Stimulated activated CD4-positive, alpha-beta T cell treated with anti-CD3 and anti-CD28 coated beads, Interleukin-12 subunit alpha, Interleukin-12 subunit beta, amount 100 ng/mL, for 48 hours (primary cell): ENCODE measurements around the gene CCL14.

Source experiments
- DNase-seq, 3 donors: peaks; one replicate each; pipeline ENCODE4 v3.0.0-alpha.2; 2020; ENCODE audit warnings: low read depth in 2 of 3, low spot score in 1 of 3

The CCL14 gene

DNA sequence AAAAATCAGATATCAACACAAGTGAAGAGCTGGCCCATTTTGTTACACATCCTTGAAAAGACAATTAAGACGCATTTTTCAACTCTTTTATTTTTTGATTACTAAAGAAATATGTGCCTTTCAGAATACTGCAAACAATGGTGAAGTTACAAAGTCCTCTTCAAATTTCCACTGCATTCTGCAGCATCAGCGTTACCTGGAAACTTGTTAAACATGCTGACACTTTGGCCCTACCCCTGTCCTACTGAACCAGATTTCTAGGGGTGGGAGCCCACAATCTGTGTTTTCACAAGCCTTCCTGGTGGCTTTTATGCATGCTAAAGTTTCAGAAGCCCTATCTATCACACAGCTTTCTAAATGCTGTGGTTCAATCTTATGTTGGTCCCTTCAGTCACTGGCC is 4.5 kb upstream of the CCL14 start:
- DNase-seq: no peak

DNA sequence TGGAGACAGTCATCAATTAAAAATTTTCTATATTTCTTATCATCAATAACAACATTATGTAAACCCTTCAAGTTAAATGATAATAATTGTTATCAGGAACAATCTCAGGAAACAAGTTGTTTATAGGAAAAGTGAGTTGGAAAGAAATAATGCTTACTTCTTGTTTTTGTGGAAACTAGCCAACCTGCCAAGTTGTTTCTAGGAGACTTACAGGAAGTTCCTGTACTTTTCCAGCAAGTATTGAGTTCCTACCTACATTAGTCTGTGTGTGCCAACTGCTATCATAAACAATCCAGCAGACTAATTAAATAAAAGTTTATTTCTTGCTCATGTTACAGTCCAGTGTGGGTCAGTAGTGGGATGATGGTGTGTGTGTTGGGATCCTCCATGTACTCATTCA is 1.6 kb upstream of the CCL14 start:
- no peak for DNase-seq

- DNase-seq: no peak
These were observed 2.4 kb downstream of the CCL14 start for GRCh38 chr17:35984140-35984539.

DNA sequence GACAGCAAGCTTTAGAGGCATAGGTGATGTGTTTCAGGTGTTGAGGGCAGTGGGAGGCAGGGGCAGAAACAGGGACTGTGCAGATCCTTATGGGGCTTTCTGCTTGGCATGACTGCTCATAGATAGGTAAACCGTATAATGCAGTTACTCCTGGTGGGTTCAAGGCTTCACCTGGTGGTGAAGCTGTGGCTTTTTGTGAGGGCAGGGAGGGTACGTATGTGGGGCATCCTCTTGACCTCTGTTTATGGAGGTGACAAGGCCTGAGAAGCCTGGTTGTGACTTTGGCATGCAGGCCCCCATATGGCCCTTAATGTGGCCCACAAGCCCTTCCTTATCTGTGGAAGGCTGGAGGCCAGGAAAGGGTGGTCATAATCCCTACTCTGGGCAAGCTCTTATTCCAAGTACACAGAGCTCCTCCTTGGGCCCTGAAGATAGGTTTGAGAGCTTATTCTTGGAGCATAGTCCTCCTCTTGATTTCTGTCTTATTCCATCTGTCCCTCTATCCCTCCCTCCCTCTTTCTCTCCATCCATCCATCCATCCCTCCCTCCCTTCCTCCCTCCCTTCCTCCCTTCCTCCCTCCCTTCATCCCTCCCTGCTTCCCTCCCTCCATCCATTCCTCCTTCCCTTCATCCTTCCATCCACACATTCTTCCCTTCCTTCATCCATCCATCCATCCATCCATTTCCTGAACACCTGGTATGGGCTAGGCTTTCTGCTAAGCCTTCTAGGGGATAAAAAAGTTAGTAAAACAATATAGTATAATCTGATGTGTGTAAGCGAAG is 3.9 kb downstream of the CCL14 start:
- DNase-seq: no peak

GRCh38 chr17:35981908-35982330 is 4.6 kb downstream of the CCL14 start:
- DNase-seq: no peak

- DNase-seq: no peak
These were observed 5.3 kb downstream of the CCL14 start, which contains the start of gene CCL16 for GRCh38 chr17:35981246-35981645. CCL16 (minus strand) TSS chr17:35981497; CDS start chr17:35981420, 77 bp downstream.

DNA sequence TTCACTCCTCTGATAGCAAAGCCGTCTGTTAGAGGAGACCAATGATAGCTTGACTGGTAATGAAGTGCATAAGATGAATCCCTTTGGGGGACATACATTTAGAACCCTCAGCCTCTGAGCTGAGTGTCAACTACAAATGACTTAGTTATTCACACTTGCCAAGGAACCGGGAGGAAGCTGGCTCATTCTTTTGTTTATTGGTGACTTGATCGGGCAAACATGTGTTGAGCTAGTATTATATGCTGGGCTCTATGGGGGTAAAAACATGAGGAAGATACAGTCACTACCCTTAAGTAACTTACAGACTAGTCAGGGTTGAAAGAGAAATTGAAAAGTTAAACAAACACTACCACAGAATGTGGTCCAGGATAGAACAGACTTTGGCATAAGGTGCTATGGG is 8.2 kb downstream of the CCL14 start:
- DNase-seq: no peak

- no peak for DNase-seq
These were observed 9.0 kb downstream of the CCL14 start for GRCh38 chr17:35977509-35977908.

DNA sequence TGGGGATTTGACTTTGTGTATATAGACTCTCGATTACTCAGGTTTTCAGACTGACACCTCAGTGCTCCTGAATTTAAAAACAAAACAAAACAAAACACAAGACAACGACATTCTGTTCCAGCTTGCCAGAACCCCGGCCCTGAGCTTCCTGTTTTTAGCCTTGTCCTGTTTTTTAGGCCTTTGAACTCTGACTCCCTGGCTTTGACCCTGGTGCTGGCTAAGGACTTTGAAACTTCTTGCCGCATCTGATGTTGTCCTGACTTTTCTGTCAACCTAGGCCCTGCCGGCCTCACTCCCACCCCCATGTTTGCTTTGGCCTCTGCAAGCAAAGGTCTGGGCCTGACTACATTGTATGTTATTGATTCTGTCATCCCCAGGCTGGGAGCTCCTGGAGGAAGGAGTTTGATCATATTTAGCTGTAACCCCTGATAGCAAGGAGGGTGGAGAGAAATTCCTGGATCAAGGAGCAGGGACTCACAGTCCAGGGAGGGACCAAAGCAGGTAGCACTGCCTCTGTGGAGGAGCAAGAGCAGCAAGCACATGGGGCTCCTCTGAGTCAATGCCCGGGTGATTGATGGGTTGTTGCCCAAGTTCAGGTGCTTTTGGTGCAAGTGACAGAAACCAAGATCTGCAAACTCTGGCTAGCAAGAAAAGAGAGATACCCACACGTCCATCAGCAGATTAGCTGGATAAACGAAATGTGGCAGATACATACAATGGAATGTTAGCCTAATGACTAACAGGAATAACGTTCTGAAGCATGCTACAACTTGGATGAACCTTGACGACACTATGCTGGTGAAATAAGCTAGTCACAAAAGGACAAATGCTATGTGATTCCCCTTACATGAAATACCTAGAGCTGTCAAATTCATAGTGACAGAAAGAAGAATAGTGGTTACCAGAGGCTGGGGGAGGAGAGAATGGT is 12.9 kb downstream of the CCL14 start:
- no peak for DNase-seq

DNA sequence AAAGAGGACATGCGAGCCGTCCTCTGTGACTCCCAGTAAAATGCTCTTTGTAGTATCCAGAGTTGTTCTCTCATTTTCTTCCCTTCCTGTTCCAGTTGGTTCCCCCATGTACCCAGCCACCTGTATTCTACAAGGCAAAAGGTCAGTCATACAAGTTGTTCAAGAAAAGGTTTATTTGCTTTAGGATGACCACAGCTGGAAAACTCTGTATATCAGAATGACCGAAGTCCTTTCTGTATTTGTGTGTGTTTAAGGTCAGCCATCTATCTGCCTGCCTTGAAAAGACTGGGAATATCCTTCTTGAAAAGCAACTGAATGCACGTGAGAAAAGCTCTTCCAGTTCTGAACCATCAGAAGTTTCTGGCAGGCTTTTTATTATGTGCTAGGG is 13.6 kb downstream of the CCL14 start:
- no peak for DNase-seq

GRCh38 chr17:35972535-35972934 is 14.0 kb downstream of the CCL14 start:
- no peak for DNase-seq

- no peak for DNase-seq
These were observed 14.5 kb downstream of the CCL14 start for GRCh38 chr17:35972066-35972465.

- DNase-seq: peak; percentile 44 to 79 (median 57)
These were observed 16.8 kb downstream of the CCL14 start for GRCh38 chr17:35969558-35970380.

- DNase-seq: no peak
These were observed 17.9 kb downstream of the CCL14 start for GRCh38 chr17:35968520-35969054.

DNA sequence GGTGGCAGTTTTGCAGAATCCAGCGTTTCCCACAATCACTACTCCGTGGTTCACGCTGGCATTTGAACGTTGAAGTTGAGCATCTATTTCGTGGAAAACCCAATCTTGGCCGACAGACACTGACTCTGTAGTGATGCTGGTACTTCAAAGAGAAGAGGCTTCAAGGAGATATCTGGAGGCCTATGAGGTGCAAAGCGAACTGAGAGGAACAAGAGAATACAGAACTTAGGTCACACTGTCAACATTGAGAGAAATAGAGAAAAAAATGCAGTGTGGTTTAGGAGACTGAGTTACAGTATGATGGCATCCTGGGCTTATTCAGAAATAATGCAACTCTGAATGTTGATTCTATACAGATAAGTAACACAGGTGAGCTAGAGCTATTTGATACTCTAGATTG is 21.3 kb downstream of the CCL14 start:
- no peak for DNase-seq

- DNase-seq: no peak
These were observed 22.9 kb downstream of the CCL14 start for GRCh38 chr17:35963663-35964062.

DNA sequence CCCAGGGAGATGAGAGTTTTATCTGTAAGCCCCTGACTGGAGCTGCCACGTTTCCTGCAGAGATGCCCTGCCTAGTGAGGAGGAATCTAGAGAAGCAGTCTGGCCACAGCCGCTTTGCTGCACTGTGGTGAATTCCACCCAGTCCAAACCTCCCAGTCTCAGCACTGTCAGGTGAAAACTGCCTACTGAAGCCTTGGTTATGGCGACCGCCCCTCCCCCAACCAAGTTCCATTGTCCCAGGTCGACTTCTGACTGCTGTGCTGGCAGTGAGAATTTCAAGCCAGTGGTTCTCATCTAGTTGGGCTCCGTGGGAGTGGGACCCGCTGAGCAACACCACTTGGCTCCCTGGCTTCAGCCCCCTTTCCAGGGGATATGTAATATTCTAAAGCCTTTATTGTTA is 32.8 kb downstream of the CCL14 start:
- no peak for DNase-seq

GRCh38 chr17:35949401-35949800 is 37.1 kb downstream of the CCL14 start:
- DNase-seq: no peak

DNA sequence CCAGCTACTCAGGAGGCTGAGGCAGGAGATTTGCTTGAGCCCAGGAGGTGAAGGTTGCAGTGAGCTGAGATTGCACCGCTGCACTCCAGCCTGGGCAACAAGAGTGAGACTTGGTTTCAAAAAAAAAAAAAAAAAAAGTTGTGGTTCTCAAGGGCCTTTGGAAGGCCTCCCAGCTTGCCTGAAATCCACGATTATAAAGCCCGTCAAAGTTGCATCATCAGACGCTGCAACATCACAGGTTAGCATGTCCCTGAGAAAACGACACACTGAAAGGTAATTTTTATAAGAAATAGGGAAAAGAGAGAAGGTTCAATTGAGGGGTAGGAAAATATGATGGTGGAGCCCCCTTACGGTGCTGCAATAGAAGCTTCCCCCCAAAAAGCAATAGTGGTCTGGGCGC is 38.4 kb downstream of the CCL14 start:
- no peak for DNase-seq

DNA sequence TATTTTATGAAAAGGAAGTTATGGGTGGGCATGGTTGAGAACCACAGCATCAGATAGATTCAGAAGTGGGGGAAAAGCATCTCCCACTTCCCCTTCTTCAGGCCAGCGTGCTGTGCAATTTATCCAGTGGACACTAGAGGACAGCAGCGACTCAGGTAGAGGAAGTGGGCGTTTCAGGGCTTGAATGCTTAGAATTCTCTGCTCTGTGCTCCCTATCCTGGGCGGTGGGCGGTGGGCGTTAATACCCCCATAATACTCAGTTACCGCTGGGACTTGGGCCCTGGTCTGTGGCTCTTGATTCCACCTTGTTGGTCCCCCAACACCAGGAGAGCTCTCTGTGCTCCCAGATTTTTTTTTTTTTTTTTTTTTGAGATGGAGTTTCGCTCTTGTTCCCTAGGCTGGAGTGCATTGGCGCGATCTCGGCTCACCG is 39.4 kb downstream of the CCL14 start:
- peak in 2 of 3 donors; percentile 16 to 42 for DNase-seq

- no peak for DNase-seq
These were observed 42.4 kb downstream of the CCL14 start for GRCh38 chr17:35944151-35944550.
